GM18526 (cell line): ENCODE results near the gene UBIAD1.

Experiments used
- POLR2A ChIP-seq: IDR thresholded peaks from 3 replicates; pipeline ENCODE4 v1.6.1; 2011; ENCODE audit not compliant: insufficient read length; ENCODE audit errors: extremely low read depth

UBIAD1 gene

GRCh38 chr1:11326070-11326469, 53.1 kb downstream of the UBIAD1 start:
- TF ChIP-seq POLR2A, result no peak

- no peak for TF ChIP-seq POLR2A
These were observed 55.4 kb downstream of the UBIAD1 start for GRCh38 chr1:11328444-11328843.

GRCh38 chr1:11330411-11330810, 57.4 kb downstream of the UBIAD1 start:
- TF ChIP-seq POLR2A, result no peak

- TF ChIP-seq POLR2A, result no peak
These were observed 58.3 kb downstream of the UBIAD1 start for GRCh38 chr1:11331036-11331944.

- TF ChIP-seq POLR2A, result no peak
These were observed 59.0 kb downstream of the UBIAD1 start for GRCh38 chr1:11331945-11332546.

GRCh38 chr1:11333631-11334030, 60.6 kb downstream of the UBIAD1 start:
- no peak for TF ChIP-seq POLR2A

GRCh38 chr1:11334261-11334804, 61.3 kb downstream of the UBIAD1 start:
- TF ChIP-seq POLR2A, result no peak

- no peak for TF ChIP-seq POLR2A
These were observed 61.8 kb downstream of the UBIAD1 start for GRCh38 chr1:11334821-11335220.

GRCh38 chr1:11335417-11336056, 62.5 kb downstream of the UBIAD1 start:
- TF ChIP-seq POLR2A, result no peak

- no peak for TF ChIP-seq POLR2A
These were observed 64.6 kb downstream of the UBIAD1 start for GRCh38 chr1:11337580-11338073.
